ENCODE data around the gene EFR3B. TPM values are rescaled to one million over a fixed set of nuclear protein-coding genes. Genes with fewer than 3 reads are reported as not detected.

EFR3B gene
- total RNA-seq, 1 experiment from 2014 or later: not detected

DNA sequence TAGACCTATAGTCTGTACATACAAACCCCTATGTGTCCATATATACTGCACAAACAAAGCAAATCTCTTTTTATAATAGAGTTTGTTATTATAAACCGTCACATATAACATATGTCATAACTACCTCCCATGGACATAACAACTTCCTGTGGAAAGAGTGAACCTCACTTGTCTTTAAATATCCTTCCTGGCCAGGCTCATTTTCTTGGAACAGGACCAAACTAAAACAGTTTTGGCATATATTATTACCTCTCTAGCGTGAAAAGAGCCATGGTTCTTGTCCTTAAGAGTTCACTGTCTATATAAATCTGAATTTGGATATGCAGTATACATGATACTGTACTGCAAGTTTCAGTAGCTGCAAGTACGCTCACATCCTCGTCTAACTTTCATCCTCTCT lies 41.8 kb upstream of the EFR3B start:
- H3K79me2 ChIP-seq (ENCODE audit: low read depth): no peaks in the 10 kb centered on the region
- H3K9me3 ChIP-seq (ENCODE audit: insufficient read depth, low read depth): no peaks in the 10 kb centered on the region
- no peaks in the 10 kb centered on the region for H3K9me2 ChIP-seq (ENCODE audit: insufficient read depth)
- H3K4me2 ChIP-seq: no peak overlapping the region
- H3K27ac ChIP-seq: no peak overlapping the region
- BruUV-seq (replicated peaks): no TSS peak
- CTCF ChIA-PET: no interaction called here
- no peaks in the 10 kb centered on the region for H3K36me3 ChIP-seq (ENCODE audit: low read depth)
- H3K4me3 ChIP-seq: no peak overlapping the region
- DNase-seq: no peak
- H3K27me3 ChIP-seq (ENCODE audit: insufficient read depth, low read depth): no peaks in the 10 kb centered on the region
- H3F3A ChIP-seq (ENCODE audit: insufficient read depth, low read depth): peaks cover 24% of the 10 kb centered on the region
- TF ChIP-seq EZH2 (IDR thresholded peaks at IDR 0.05; ENCODE audit: low read depth) (no peak), CTCF (conservative IDR thresholded peaks at IDR 0.05) (no peak)
- intact Hi-C loops (cut with micrococcal nuclease; ENCODE audit: unreplicated experiment): no loop called here
- no peak overlapping the region for H2AFZ ChIP-seq
- POLR2A ChIA-PET (ENCODE audit: unreplicated experiment): no interaction called here
- H4K20me1 ChIP-seq (ENCODE audit: insufficient read depth): no peaks in the 10 kb centered on the region
- peaks cover 21% of the 10 kb centered on the region for H3K4me1 ChIP-seq (replicated peaks; ENCODE audit: insufficient read depth)

GRCh38 chr2:25000503-25001324 lies 41.2 kb upstream of the EFR3B start:
- no peaks in the 10 kb centered on the region for H3K9me2 ChIP-seq (ENCODE audit: insufficient read depth)
- no peak for DNase-seq
- POLR2A ChIA-PET (ENCODE audit: unreplicated experiment): no interaction called here
- no peaks in the 10 kb centered on the region for H3K27me3 ChIP-seq (ENCODE audit: insufficient read depth, low read depth)
- no peak overlapping the region for H3K27ac ChIP-seq
- H3K79me2 ChIP-seq (ENCODE audit: low read depth): no peaks in the 10 kb centered on the region
- intact Hi-C loops (cut with micrococcal nuclease; ENCODE audit: unreplicated experiment): no loop called here
- H3K9me3 ChIP-seq (ENCODE audit: insufficient read depth, low read depth): no peaks in the 10 kb centered on the region
- CTCF ChIA-PET: no interaction called here
- H3K4me3 ChIP-seq: no peak overlapping the region
- H3K4me2 ChIP-seq: no peak overlapping the region
- H4K20me1 ChIP-seq (ENCODE audit: insufficient read depth): no peaks in the 10 kb centered on the region
- BruUV-seq (replicated peaks): no TSS peak
- TF ChIP-seq CTCF (conservative IDR thresholded peaks at IDR 0.05) (no peak), EZH2 (IDR thresholded peaks at IDR 0.05; ENCODE audit: low read depth) (no peak)
- no peak overlapping the region for H2AFZ ChIP-seq
- H3K4me1 ChIP-seq (replicated peaks; ENCODE audit: insufficient read depth): peaks cover 21% of the 10 kb centered on the region
- H3F3A ChIP-seq (ENCODE audit: insufficient read depth, low read depth): peaks cover 24% of the 10 kb centered on the region
- H3K36me3 ChIP-seq (ENCODE audit: low read depth): no peaks in the 10 kb centered on the region

- H3K4me1 ChIP-seq (replicated peaks; ENCODE audit: insufficient read depth): peaks cover 15% of the 10 kb centered on the region
Measured at GRCh38 chr2:25001325-25001637, 40.6 kb upstream of the EFR3B start.

More at GRCh38 chr2:25001325-25001637, 40.6 kb upstream of the EFR3B start:
- no peak for TF ChIP-seq EZH2 (IDR thresholded peaks at IDR 0.05; ENCODE audit: low read depth)
- no peak for TF ChIP-seq CTCF (conservative IDR thresholded peaks at IDR 0.05)
- H3K4me3 ChIP-seq: no peak overlapping the region
- no TSS peak for BruUV-seq (replicated peaks)
- no peak overlapping the region for H3K27ac ChIP-seq
- H3K9me3 ChIP-seq (ENCODE audit: insufficient read depth, low read depth): no peaks in the 10 kb centered on the region
- H3K79me2 ChIP-seq (ENCODE audit: low read depth): no peaks in the 10 kb centered on the region
- intact Hi-C loops (cut with micrococcal nuclease; ENCODE audit: unreplicated experiment): no loop called here
- no peak overlapping the region for H2AFZ ChIP-seq
- H4K20me1 ChIP-seq (ENCODE audit: insufficient read depth): no peaks in the 10 kb centered on the region
- ChIA-PET CTCF (no interaction called here), POLR2A (ENCODE audit: unreplicated experiment) (no interaction called here)
- no peaks in the 10 kb centered on the region for H3K27me3 ChIP-seq (ENCODE audit: insufficient read depth, low read depth)
- no peak overlapping the region for H3K4me2 ChIP-seq
- no peak for DNase-seq
- H3K9me2 ChIP-seq (ENCODE audit: insufficient read depth): no peaks in the 10 kb centered on the region
- peaks cover 19% of the 10 kb centered on the region for H3F3A ChIP-seq (ENCODE audit: insufficient read depth, low read depth)
- H3K36me3 ChIP-seq (ENCODE audit: low read depth): no peaks in the 10 kb centered on the region

Data from PC-9 (cell line).